Colonic mucosa (tissue), 4 donors: ENCODE results near the gene GIPC1. TPM values are rescaled to one million over a fixed set of nuclear protein-coding genes. Genes with fewer than 3 reads are reported as not detected.

Source experiments
- DNase-seq: peaks from one replicate; pipeline ENCODE4 v3.0.0-alpha.2; 2020
- H3K27ac ChIP-seq: fragments of 200-600 bp; one replicate; pipeline ENCODE4 v1.8.0; 2021
- H3K27me3 ChIP-seq: fragments of 200-600 bp; one replicate; pipeline ENCODE4 v1.8.0; 2021
- H3K36me3 ChIP-seq: fragments of 200-600 bp; one replicate; pipeline ENCODE4 v1.8.0; 2021
- H3K4me1 ChIP-seq: fragments of 200-600 bp; one replicate; pipeline ENCODE4 v1.8.0; 2021; ENCODE audit warnings: mild to moderate bottlenecking
- H3K4me3 ChIP-seq: fragments of 200-600 bp; one replicate; pipeline ENCODE4 v1.8.0; 2021
- H3K9ac ChIP-seq, 2 donors: one replicate each; pipeline ENCODE4 v1.7.0; 2013; ENCODE audit warnings: control low read depth in 2 of 2, low read depth in 2 of 2, low read length in 2 of 2
- H3K9me3 ChIP-seq: fragments of 200-600 bp; one replicate; pipeline ENCODE4 v1.8.0; 2021
- intact Hi-C: fragments of 100-400 bp; cut with DNase I; formaldehyde crosslinking; loops from one replicate; pipeline ENCODE4 v1.14.1; 2022
- total RNA-seq, 2 donors: library from RNA; stranded (reverse); fragmentation: NEBNext Ultra II Directional in 1 of 2; extraction: Animal tissue kit (Norgen Biotek cat#: 25700) in 1 of 2; gene quantifications; one replicate each; pipeline ENCODE4 v1.2.1, GENCODE V29; 2021
- TF ChIP-seq, protein P1 (sequence below): fragments of 200-600 bp; IDR thresholded peaks from one replicate; pipeline ENCODE4 v1.8.0; 2022; ENCODE audit warnings: antibody characterized with exemption, mild to moderate bottlenecking
- donor health status: healthy.
- donor health status: DM: no; HTN: no; CAD: no.
- donor health status: DM: no; HTN: no; CAD: no.

GIPC1 gene
- total RNA-seq, 2 donors from 2014 or later, result 281 to 404 TPM

DNA sequence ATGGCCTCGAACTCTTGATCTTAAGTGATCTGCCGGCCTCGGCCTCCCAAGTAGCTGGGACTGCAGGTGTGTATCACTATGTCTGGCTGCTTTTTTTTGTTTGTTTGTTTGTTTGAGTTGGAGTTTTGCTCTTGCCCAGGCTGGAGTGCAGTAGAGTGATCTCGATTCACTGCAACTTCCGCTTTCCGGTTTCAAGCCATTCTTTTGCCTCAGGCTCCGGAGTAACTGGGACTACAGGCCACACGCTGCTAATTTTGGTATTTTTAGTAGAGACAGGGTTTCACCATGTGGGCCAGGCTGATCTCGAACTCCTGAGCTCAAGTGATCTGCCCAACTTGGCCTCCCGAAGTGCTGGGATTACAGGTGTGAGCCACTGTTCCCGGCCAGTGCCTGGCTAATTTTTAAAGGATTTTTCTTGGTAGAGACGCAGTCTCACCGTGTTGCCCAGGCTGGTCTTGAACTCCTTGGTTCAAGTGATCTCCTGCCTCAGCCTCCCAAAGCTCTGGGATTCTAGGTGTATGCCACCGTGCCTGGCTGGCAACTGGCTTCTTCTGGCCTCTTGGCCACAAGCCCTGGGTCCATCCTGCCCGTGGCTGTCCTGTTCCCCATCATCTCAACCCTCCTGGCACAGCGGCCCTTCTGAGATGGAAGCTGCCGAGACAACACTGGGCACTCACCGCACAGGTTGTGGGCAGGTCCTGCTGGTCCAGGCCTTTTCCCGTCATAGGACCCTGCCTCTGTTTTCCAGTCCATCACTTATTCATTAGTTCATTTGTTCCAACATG, 45.0 kb upstream of the GIPC1 start:
- intact Hi-C loops, result no loop called here
- Histone ChIP-seq H3K4me3 (no peak overlapping the region), H3K27me3 (no peaks in the 10 kb centered on the region), H3K36me3 (no peaks in the 10 kb centered on the region), H3K4me1 (no peaks in the 10 kb centered on the region), H3K9ac (no peak overlapping the region), H3K9me3 (no peaks in the 10 kb centered on the region), H3K27ac (no peak overlapping the region)
- TF ChIP-seq, protein P1, sequence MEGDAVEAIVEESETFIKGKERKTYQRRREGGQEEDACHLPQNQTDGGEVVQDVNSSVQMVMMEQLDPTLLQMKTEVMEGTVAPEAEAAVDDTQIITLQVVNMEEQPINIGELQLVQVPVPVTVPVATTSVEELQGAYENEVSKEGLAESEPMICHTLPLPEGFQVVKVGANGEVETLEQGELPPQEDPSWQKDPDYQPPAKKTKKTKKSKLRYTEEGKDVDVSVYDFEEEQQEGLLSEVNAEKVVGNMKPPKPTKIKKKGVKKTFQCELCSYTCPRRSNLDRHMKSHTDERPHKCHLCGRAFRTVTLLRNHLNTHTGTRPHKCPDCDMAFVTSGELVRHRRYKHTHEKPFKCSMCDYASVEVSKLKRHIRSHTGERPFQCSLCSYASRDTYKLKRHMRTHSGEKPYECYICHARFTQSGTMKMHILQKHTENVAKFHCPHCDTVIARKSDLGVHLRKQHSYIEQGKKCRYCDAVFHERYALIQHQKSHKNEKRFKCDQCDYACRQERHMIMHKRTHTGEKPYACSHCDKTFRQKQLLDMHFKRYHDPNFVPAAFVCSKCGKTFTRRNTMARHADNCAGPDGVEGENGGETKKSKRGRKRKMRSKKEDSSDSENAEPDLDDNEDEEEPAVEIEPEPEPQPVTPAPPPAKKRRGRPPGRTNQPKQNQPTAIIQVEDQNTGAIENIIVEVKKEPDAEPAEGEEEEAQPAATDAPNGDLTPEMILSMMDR, result no peak
- no peak for DNase-seq

DNA sequence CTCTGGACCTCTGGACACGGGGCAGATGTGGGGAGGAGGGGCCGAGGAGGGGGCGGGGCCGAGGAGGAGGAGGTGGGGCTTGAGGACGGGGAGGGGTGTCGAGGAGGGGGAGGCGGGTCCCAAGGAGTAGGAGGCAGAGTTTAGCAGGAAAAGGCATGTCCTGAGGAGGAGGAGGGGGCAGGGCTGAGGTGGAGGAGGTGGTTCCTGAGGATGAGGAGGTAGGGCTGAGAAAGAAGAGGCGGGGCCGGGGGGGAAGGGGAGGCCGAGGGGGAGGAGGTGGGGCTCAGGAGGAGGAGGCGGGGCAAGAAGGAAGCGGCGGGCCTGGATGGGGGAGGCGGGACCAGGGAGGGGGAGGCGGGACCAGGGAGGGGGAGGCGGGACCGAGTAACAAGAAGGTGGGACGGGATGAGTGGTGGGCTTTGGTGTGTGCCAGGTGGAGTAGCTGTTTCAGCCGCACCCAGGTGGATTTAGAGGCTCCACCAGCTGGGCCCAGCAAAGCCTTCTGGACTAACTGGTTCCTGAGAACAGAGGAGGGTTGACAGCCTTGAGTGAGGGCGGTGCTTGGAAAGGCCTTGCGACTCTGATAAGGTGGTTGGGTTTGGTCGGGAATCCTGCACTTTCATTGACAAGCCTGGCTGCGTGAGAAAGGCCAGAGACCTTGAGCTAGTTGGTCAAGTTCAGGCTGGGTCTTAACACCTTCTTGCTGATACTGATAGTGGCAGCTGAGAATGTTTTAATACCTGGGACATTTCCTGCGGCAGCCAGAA, 41.2 kb upstream of the GIPC1 start:
- no peaks in the 10 kb centered on the region for H3K4me1 ChIP-seq
- TF ChIP-seq, protein P1, result no peak
- peak overlapping the region; percentile 17 for H3K4me3 ChIP-seq
- intact Hi-C loops, result no loop called here
- H3K9me3 ChIP-seq, result no peaks in the 10 kb centered on the region
- no peaks in the 10 kb centered on the region for H3K27me3 ChIP-seq
- H3K36me3 ChIP-seq, result no peaks in the 10 kb centered on the region
- DNase-seq, result peak; percentile 91
- peak overlapping the region in 1 of 2 donors; percentile 40 for H3K9ac ChIP-seq
- peak overlapping the region; percentile 44 for H3K27ac ChIP-seq

GRCh38 chr19:14533450-14533849, 37.5 kb upstream of the GIPC1 start:
- Histone ChIP-seq H3K4me3 (no peak overlapping the region), H3K4me1 (peaks cover 4% of the 10 kb centered on the region), H3K9me3 (no peaks in the 10 kb centered on the region), H3K27ac (no peak overlapping the region), H3K9ac (no peak overlapping the region), H3K27me3 (no peaks in the 10 kb centered on the region), H3K36me3 (no peaks in the 10 kb centered on the region)
- no peak for DNase-seq
- TF ChIP-seq, protein P1, result no peak
- intact Hi-C loops, result no loop called here

- H3K9ac ChIP-seq, result peak overlapping the region in 1 of 2 donors; percentile 97
- H3K36me3 ChIP-seq, result no peaks in the 10 kb centered on the region
- intact Hi-C loops, result no loop called here
- TF ChIP-seq, protein P1, result no peak
- H3K4me1 ChIP-seq, result peaks cover 4% of the 10 kb centered on the region
- H3K27ac ChIP-seq, result peak overlapping the region; percentile 92
- no peaks in the 10 kb centered on the region for H3K9me3 ChIP-seq
- no peak for DNase-seq
- peak overlapping the region; percentile 65 for H3K4me3 ChIP-seq
- H3K27me3 ChIP-seq, result no peaks in the 10 kb centered on the region
These were observed 34.6 kb upstream of the GIPC1 start for GRCh38 chr19:14530506-14530905.

DNA sequence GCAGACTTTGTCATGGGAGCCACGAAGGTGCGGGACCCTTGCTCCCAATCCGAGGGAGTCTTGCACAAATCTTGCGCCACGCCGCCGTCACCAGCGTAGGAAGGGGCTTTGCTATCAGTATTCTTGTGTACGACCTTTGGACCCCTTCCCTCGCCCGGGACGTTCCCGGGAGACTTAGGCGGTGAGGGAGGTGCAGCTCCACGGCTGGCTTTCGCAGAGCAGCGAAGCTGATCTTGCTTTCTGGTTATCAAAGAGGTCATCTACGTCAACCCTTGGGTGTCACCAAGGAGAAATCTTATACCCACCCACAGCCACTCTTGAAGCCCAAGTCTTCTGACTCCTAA, 34.0 kb upstream of the GIPC1 start:
- Histone ChIP-seq H3K36me3 (no peaks in the 10 kb centered on the region), H3K9me3 (no peaks in the 10 kb centered on the region), H3K9ac (peak overlapping the region; percentile 91 to 97), H3K4me1 (peaks cover 4% of the 10 kb centered on the region), H3K27ac (peak overlapping the region; percentile 92), H3K27me3 (no peaks in the 10 kb centered on the region), H3K4me3 (peak overlapping the region; percentile 65)
- DNase-seq, result peak; percentile 74
- TF ChIP-seq, protein P1, result no peak
- intact Hi-C loops, result no loop called here
